NB4 (cell line): ENCODE results near the gene SND1.

ENCODE experiments used
- CTCF ChIP-seq: IDR thresholded peaks from one replicate; pipeline ENCODE4 v1.5.1; 2012; ENCODE audit warnings: low read depth, low read length
- POLR2A ChIP-seq: IDR thresholded peaks from 2 replicates; pipeline ENCODE4 v1.6.1; 2011; ENCODE audit warnings: mild to moderate bottlenecking; ENCODE audit not compliant: insufficient read length; ENCODE audit errors: extremely low read depth

GRCh38 chr7:127955051-127955531 lies 303.1 kb downstream of the SND1 start:
- no peak for TF ChIP-seq POLR2A
- no peak for TF ChIP-seq CTCF
